ENCODE measurements around the gene TSSK6.

TSSK6 gene

DNA sequence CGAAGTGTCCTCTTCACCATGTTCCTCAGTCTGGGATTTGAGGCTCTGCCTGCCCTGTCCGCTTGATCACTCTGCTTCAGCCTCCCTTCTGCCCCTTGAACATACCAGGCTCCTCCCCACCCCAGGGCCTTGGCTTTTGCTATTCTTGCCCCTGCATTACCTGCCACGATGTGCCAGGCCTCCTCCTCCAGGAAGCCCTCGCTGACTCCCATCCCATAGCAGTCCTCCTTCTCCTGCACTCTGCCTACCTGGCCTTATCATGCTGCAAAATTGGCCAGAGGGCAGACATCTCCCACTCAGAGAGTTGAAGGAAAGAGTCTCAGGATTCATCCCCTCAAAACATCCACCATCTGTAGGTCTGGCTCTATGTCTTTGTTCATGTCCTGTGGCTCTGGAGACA, 15.5 kb upstream of the TSSK6 start:
- DNase-seq (ENCODE audit: low read depth in 3 of 3) = no peak

- no peak for DNase-seq (ENCODE audit: low read depth in 3 of 3)
Measured at GRCh38 chr19:19530423-19530804, 15.1 kb upstream of the TSSK6 start.

DNA sequence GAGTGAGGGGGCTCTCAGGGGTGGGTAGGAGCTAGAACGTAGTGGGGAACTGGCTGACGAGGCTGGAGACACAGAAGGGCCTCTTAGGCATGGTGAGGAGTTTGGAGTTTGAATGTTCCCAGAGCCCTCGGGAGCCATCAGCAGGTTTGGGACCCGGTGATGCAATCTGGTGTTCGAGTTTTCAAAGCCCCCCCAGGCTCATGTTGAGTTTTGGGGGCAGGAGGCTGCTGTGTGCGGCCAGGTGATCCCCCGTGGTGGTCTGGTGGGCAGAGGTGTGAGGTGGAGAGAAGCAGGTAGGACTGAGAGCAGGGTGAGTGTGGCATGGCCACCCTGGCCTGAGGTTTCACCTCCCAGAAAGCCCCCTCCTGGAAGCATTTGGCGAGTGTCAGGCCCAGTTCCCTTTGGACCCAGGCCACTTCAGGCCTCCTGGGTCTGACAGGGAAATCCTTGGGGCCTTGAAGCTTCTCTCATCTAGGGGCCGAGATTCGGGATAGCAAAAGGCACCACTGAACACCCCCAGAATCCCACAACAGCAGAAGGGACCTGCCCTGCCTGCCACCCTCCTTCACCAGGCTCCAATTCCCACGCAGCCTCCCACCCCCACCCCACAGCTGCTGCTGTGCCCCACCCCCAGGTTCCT, 14.6 kb upstream of the TSSK6 start:
- no peak for DNase-seq (ENCODE audit: low read depth in 3 of 3)

- no peak for DNase-seq (ENCODE audit: low read depth in 3 of 3)
Measured at GRCh38 chr19:19528721-19529490, 13.6 kb upstream of the TSSK6 start, which contains the start of gene YJEFN3. Gene YJEFN3 (plus strand): TSS chr19:19528911. CDS start chr19:19528933, 22 bp downstream.

DNA sequence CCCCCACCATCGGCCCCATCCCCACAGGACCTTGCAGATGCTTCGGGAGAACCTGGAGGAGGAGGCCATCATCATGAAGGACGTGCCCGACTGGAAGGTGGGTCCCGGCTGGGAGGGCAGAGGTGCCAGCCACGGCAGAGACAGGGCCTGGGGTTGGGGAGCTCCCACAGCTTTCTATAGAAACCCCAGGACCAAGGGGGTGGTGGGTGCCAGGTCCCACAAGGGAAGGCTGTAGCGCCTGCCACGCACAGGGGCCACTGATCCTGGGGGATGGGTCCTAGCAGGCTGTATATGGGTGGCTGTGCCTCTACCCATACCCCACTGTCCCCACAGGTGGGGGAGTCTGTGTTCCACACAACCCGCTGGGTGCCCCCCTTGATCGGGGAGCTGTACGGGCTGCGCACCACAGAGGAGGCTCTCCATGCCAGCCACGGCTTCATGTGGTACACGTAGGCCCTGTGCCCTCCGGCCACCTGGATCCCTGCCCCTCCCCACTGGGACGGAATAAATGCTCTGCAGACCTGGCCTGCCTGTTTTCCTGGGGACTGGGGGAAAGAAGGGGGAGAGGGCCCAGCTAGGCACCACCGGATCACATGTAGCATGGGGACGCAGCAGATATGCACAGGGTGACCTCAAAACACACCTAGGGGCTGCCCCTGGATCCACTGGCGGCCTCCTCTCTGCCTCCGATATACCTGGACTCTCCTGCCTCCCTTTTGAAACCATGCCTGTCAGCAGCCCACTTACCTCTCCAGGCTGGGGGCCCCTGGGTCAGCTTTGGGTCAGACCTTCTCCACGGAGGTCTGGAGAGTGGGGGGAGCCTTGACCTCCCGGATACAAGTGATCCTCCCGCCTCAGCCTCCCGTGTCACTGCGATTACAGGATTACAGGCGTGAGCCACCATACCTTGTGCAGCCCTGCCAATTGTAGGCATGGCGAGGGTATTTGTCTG, 12.6 kb upstream of the TSSK6 start:
- no peak for DNase-seq (ENCODE audit: low read depth in 3 of 3)

- DNase-seq (ENCODE audit: low read depth in 3 of 3) = no peak
Measured at GRCh38 chr19:19527371-19527656, 12.0 kb upstream of the TSSK6 start.

GRCh38 chr19:19526581-19527370, 11.4 kb upstream of the TSSK6 start:
- no peak for DNase-seq (ENCODE audit: low read depth in 3 of 3)

GRCh38 chr19:19525611-19526380, 10.4 kb upstream of the TSSK6 start:
- DNase-seq (ENCODE audit: low read depth in 3 of 3) = no peak

- DNase-seq (ENCODE audit: low read depth in 3 of 3) = no peak
Measured at GRCh38 chr19:19524053-19524452, 8.7 kb upstream of the TSSK6 start.

GRCh38 chr19:19523177-19523576, 7.8 kb upstream of the TSSK6 start:
- no peak for DNase-seq (ENCODE audit: low read depth in 3 of 3)

DNA sequence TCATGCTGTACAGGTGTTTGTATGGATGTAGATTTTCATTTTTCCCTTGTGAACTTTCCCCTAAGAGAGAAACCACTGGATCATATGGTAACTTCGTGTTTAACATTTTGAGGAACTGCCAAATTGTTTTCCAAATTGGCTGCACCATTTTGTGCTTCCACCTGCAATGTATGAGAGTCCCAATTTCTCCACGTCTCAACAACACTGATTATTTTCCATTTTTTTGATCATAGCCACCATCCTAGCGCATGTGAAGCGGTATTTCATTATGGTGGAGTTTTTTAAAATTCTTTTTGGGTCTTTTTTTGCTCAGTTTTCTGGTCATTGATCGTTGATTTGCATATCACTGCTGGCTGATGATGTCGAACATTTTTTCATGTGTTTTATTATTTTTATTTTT, 5.6 kb upstream of the TSSK6 start:
- DNase-seq (ENCODE audit: low read depth in 3 of 3) = no peak

- no peak for DNase-seq (ENCODE audit: low read depth in 3 of 3)
Measured at GRCh38 chr19:19517235-19517619, 1.9 kb upstream of the TSSK6 start.

GRCh38 chr19:19515642-19516519, 533 bp upstream of the TSSK6 start, which contains the start of gene NDUFA13:
Gene NDUFA13 (plus strand): TSS chr19:19516225. CDS start chr19:19516239, 14 bp downstream.
- DNase-seq (ENCODE audit: low read depth in 3 of 3) = peak; percentile 86 to 94 (median 89)

DNA sequence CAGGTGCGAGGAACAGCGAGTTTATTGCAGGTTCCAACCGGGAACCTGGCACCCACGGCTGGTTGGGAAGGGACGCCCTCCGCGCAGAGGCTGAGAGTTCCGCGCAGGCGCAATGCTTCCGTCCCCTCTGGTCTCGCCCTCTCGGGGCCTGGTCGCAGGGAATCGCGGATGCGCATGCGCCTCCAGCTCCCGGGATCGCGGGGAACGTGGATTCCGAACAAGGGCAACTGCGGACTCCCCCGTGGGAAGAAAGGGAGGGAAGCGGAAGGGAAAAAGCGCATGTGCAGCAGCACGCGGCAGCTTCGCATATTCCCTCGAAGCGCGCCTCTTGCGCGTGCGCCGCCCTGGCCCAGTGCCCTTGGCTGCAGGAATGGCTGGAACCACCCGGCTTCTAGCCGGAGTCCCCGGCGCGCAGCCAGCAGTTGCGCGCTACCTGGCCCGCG, 1.1 kb downstream of the TSSK6 start:
- no peak for DNase-seq (ENCODE audit: low read depth in 3 of 3)

DNA sequence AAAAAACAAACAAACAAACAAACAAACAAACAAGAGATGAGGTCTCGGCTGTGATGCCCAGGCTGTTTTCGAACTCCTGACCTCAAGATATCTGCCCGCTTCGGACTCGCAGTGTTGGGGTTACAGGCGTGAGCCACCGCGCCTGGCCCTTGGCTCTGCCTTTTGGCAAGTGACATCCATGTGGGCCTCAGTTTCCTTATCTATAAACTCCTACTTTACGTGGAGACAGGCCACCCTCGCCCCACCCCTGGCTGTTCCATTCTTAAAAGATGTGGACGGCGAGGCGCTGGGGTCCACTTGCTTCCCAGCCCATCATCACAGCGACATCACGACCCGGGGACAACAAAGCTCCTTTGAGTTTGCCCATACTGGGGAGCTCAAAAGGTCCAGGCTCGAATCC, 1.7 kb downstream of the TSSK6 start:
- DNase-seq (ENCODE audit: low read depth in 3 of 3) = no peak

- no peak for DNase-seq (ENCODE audit: low read depth in 3 of 3)
Measured at GRCh38 chr19:19510432-19510831, 4.9 kb downstream of the TSSK6 start.

GRCh38 chr19:19508217-19508616, 7.1 kb downstream of the TSSK6 start:
- DNase-seq (ENCODE audit: low read depth in 3 of 3) = no peak

- no peak for DNase-seq (ENCODE audit: low read depth in 3 of 3)
Measured at GRCh38 chr19:19507354-19507753, 8.0 kb downstream of the TSSK6 start.

- no peak for DNase-seq (ENCODE audit: low read depth in 3 of 3)
Measured at GRCh38 chr19:19506592-19506991, 8.8 kb downstream of the TSSK6 start.
